HG03095 (cell line): Measurements from ENCODE around the gene TYR.
"Not testable (repeated sequence)": the region's sequence is repeated elsewhere in the genome, so short reads cannot be mapped to it uniquely, and the experiment has no call there.

Experiments used
- ATAC-seq: cut with Tn5 transposase; IDR thresholded peaks from one replicate; pipeline ENCODE4 v1.9.1; 2021; ENCODE audit warnings: moderate library complexity; ENCODE audit not compliant: unreplicated experiment

TYR gene

DNA sequence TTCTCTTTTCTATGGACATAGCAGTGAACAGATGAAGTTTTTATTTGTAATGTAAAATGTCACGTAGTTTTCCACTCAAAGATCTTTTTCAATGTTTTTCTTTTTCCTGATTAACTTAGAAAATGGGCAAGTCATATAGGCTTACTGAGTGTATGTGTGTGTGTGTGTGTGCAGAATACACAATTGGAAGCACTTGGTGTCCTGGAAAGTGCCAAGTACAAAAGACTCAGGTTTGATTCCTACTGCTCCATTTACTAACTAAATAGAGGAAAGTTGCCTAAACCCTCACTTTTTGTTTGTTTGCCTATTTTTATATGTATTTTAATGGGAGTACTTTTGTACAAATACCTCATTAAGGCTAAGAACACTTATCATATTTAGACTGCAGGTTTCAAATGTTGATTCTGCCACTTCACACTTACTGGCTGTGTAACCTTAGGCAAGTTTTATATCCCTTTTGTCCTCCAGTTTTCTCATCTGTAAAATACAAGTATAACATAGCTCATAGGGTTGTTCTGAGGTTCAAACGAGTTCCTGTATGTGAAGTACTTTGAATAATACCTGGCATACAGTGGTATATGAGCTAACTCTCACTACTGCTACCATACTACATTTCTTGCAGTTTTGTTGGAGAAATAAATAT is 90.1 kb downstream of the TYR start:
- ATAC-seq, result no peak

GRCh38 chr11:89272540-89273088 is 94.9 kb downstream of the TYR start:
- ATAC-seq, result not testable (repeated sequence)

- ATAC-seq, result not testable (repeated sequence)
Observed at GRCh38 chr11:89273220-89273619, 95.5 kb downstream of the TYR start.

- no peak for ATAC-seq
Observed at GRCh38 chr11:89275966-89276365, 98.3 kb downstream of the TYR start.

DNA sequence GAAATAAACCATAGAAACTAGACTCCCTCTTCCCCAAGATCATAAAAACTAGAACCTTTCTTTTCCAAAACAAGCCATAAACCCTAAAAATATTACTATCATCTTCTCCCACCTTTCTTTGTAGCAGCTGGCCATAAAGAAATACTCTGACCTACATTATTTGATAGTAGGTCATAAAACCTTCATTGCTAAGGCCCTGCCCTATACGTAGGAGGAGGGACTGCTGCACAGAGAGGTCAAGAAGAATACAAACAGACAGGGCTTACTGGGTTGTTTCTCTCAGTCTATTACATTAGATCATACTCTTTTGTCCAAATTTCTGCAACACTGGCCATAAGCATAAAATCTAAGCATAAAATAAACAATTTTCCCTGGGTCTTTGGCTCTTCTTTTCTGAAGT is 101.5 kb downstream of the TYR start:
- ATAC-seq, result no peak

GRCh38 chr11:89281032-89281677 is 103.5 kb downstream of the TYR start:
- ATAC-seq, result not testable (repeated sequence)

DNA sequence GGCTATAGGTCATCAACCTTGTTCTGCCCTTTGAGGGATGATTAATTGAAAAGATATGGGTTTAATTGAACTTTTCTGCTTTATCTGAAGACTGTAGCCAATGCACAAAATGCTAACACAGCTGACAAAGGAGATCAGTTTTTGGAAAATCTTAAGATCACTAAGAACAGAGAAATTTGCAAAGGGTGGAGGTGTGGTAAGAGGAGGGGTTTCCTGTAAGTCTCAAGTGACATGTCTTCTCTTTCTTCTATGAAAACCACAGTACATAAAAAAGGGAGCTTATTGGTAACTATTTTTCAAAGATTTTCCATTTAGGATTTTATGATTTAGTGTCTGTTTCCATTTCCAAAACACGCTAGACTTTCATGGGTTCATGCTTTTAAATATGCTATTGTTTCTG is 108.9 kb downstream of the TYR start:
- not testable (repeated sequence) for ATAC-seq

DNA sequence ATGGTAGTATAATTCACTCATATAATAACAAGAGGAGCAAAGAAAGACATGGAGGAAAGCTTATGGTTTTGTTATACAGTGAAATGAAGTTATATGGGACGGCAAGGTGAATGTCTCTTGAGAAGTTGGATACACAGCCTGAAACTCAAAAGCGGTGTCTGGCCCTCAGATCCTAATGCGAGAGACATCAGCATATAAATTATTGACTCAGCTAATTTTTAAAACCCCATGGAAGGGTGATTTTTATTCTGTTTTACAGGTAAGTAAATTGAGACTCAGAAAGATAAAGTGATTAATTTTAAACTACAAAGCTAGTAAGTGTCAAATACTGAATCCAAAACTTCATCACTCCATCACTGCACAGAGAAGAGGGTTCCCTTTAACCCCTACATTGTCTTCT is 110.3 kb downstream of the TYR start:
- ATAC-seq, result not testable (repeated sequence)

- ATAC-seq, result no peak
Observed at GRCh38 chr11:89293965-89294679, 116.4 kb downstream of the TYR start.

- ATAC-seq, result not testable (repeated sequence)
Observed at GRCh38 chr11:89295023-89295422, 117.3 kb downstream of the TYR start.

- ATAC-seq, result not testable (repeated sequence)
Observed at GRCh38 chr11:89303029-89303428, 125.4 kb downstream of the TYR start.

- not testable (repeated sequence) for ATAC-seq
Observed at GRCh38 chr11:89308272-89308671, 130.6 kb downstream of the TYR start.

DNA sequence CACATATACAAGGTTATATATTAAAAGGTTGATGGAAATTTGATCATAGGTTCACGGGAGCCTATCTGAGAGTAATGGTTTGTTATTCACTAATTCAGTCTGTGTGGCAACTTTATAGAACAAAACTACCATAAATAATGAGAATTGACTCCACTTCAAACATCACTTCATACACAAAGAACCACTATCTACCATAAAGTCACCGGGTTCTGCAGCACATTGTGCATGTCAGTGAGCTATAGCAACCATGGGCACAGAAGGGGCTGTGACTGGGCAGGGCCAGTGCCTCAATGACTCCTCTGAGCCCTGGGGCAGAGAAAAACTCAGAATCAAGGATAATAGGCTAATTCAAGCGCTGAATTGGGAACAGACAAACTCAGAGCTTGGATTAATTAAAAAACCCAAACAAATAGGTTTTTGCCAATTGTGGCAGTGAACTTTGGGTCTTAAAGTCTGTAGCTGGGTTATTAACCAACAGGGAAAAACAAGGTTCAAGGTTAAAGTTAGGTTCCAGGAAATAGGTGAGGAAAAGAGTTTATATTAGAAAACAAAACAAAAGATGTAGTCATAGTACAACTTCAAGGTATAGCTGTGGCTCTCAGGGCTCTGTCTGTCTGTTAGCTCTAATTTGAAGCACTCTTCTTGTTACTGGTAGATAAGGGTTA is 131.8 kb downstream of the TYR start:
- ATAC-seq, result not testable (repeated sequence)

GRCh38 chr11:89310607-89311006 is 132.9 kb downstream of the TYR start:
- not testable (repeated sequence) for ATAC-seq

- no peak for ATAC-seq
Observed at GRCh38 chr11:89321401-89321800, 143.7 kb downstream of the TYR start.

DNA sequence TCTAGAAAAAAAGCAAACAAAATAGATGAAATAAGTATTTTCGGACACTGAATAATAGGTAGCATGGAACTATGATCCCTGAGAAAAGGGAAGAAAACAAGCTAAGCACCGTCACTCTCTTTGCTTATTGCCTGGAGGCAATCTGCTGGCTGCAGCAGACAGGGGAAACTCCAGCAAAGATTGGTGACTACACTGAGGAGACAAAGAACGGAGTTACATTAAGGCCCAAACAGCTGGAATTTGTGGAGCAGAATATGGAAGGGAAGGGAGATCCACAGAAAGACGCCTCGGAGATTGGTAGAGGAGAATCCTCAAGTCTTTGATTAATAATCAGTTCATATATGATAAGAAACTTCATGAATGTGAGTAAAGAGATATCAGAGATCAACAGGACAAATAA is 150.2 kb downstream of the TYR start:
- no peak for ATAC-seq

- not testable (repeated sequence) for ATAC-seq
Observed at GRCh38 chr11:89331940-89332339, 154.3 kb downstream of the TYR start.

DNA sequence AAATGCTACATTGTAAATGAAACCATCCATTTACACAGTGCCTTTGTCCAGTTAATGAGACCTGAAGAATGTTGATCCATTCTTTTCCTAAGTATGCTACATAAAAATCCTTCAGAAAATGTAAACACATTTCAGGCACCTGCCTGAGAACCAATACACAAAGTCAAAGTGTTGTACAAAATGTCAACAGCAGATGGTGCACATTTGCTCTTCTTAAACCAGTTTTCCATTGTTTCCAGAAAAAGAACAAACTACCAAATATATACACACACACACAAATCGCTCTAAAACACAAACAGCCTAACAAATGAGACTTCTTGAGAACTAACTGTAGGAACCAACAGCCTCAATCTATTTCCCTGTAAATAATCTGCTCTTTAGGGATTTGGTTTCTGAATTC is 156.0 kb downstream of the TYR start:
- ATAC-seq, result not testable (repeated sequence)

GRCh38 chr11:89337100-89337650 is 159.5 kb downstream of the TYR start:
- ATAC-seq, result not testable (repeated sequence)

- ATAC-seq, result not testable (repeated sequence)
Observed at GRCh38 chr11:89338073-89338472, 160.4 kb downstream of the TYR start.

DNA sequence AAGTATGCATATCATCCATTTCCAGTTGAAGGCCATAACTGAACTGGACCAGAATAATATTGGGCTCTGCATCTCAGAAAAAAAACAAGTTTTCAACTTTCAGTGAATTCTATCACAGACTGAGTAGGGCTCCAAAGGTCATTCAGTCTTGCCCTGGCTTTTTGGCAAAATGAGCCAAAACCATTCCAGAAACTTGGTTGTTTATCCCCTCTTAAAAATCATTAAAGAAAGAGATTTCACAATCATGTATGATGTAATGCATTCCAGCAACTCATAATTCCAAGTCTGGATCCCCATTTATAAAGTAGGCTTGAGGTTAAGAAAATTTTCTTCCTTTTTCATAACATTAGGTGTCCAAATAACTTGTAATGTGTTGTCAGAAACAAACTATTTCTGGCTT is 162.8 kb downstream of the TYR start:
- ATAC-seq, result not testable (repeated sequence)
